ENCODE data around the gene SMCO3.
A peak's percentile ranks its signal among the peaks of the same experiment; 100 is the strongest.
"Not testable (repeated sequence)": the region's sequence is repeated elsewhere in the genome, so short reads cannot be mapped to it uniquely, and the experiment has no call there.

SMCO3 gene

GRCh38 chr12:14768823-14769405 is 45.1 kb downstream of the SMCO3 start:
- Histone ChIP-seq H3K4me1 (ENCODE audit: control insufficient read depth, insufficient read depth, low read length, unreplicated experiment) (peaks cover 3% of the 10 kb centered on the region), H2AFZ (ENCODE audit: low read length, unreplicated experiment) (no peak overlapping the region), H3K79me2 (ENCODE audit: control insufficient read depth, insufficient read depth, low read length, unreplicated experiment) (peaks cover 27% of the 10 kb centered on the region), H3K27ac (ENCODE audit: low read depth, low read length) (peak overlapping the region; percentile 85), H3K4me3 (ENCODE audit: low read depth, low read length) (peak overlapping the region; percentile 98), H3K36me3 (ENCODE audit: insufficient read depth, low read length) (no peaks in the 10 kb centered on the region), H3K27me3 (ENCODE audit: insufficient read depth, low read length) (no peaks in the 10 kb centered on the region)

- Histone ChIP-seq H3K27ac (ENCODE audit: low read depth, low read length) (no peak overlapping the region), H3K36me3 (ENCODE audit: insufficient read depth, low read length) (no peaks in the 10 kb centered on the region), H3K4me1 (ENCODE audit: control insufficient read depth, insufficient read depth, low read length, unreplicated experiment) (peaks cover 3% of the 10 kb centered on the region), H2AFZ (ENCODE audit: low read length, unreplicated experiment) (no peak overlapping the region), H3K27me3 (ENCODE audit: insufficient read depth, low read length) (no peaks in the 10 kb centered on the region), H3K79me2 (ENCODE audit: control insufficient read depth, insufficient read depth, low read length, unreplicated experiment) (peaks cover 27% of the 10 kb centered on the region), H3K4me3 (ENCODE audit: low read depth, low read length) (peak overlapping the region; percentile 98)
Observed at GRCh38 chr12:14767617-14768016, 46.4 kb downstream of the SMCO3 start.

- Histone ChIP-seq H3K4me3 (ENCODE audit: low read depth, low read length) (no peak overlapping the region), H3K79me2 (ENCODE audit: control insufficient read depth, insufficient read depth, low read length, unreplicated experiment) (peaks cover 27% of the 10 kb centered on the region), H3K27ac (ENCODE audit: low read depth, low read length) (no peak overlapping the region), H3K27me3 (ENCODE audit: insufficient read depth, low read length) (no peaks in the 10 kb centered on the region), H2AFZ (ENCODE audit: low read length, unreplicated experiment) (no peak overlapping the region), H3K36me3 (ENCODE audit: insufficient read depth, low read length) (no peaks in the 10 kb centered on the region), H3K4me1 (ENCODE audit: control insufficient read depth, insufficient read depth, low read length, unreplicated experiment) (peaks cover 1% of the 10 kb centered on the region)
Observed at GRCh38 chr12:14766649-14767215, 47.2 kb downstream of the SMCO3 start.

- not testable (repeated sequence) for H3K36me3 ChIP-seq (ENCODE audit: insufficient read depth, low read length); H3K4me1 ChIP-seq (ENCODE audit: control insufficient read depth, insufficient read depth, low read length, unreplicated experiment); H3K27ac ChIP-seq (ENCODE audit: low read depth, low read length); H3K27me3 ChIP-seq (ENCODE audit: insufficient read depth, low read length); H2AFZ ChIP-seq (ENCODE audit: low read length, unreplicated experiment); H3K4me3 ChIP-seq (ENCODE audit: low read depth, low read length)
- H3K79me2 ChIP-seq (ENCODE audit: control insufficient read depth, insufficient read depth, low read length, unreplicated experiment): peaks cover 27% of the 10 kb centered on the region
Observed at GRCh38 chr12:14766020-14766419, 48.0 kb downstream of the SMCO3 start.

GRCh38 chr12:14765398-14765797 is 48.6 kb downstream of the SMCO3 start:
- Histone ChIP-seq H3K4me1 (ENCODE audit: control insufficient read depth, insufficient read depth, low read length, unreplicated experiment) (no peaks in the 10 kb centered on the region), H3K27ac (ENCODE audit: low read depth, low read length) (no peak overlapping the region), H3K36me3 (ENCODE audit: insufficient read depth, low read length) (no peaks in the 10 kb centered on the region), H3K79me2 (ENCODE audit: control insufficient read depth, insufficient read depth, low read length, unreplicated experiment) (peaks cover 22% of the 10 kb centered on the region), H3K4me3 (ENCODE audit: low read depth, low read length) (no peak overlapping the region), H2AFZ (ENCODE audit: low read length, unreplicated experiment) (no peak overlapping the region), H3K27me3 (ENCODE audit: insufficient read depth, low read length) (no peaks in the 10 kb centered on the region)

- H3K27ac ChIP-seq (ENCODE audit: low read depth, low read length); H2AFZ ChIP-seq (ENCODE audit: low read length, unreplicated experiment); H3K27me3 ChIP-seq (ENCODE audit: insufficient read depth, low read length); H3K36me3 ChIP-seq (ENCODE audit: insufficient read depth, low read length); H3K4me1 ChIP-seq (ENCODE audit: control insufficient read depth, insufficient read depth, low read length, unreplicated experiment); H3K4me3 ChIP-seq (ENCODE audit: low read depth, low read length); H3K79me2 ChIP-seq (ENCODE audit: control insufficient read depth, insufficient read depth, low read length, unreplicated experiment): not testable (repeated sequence)
Observed at GRCh38 chr12:14759711-14760280, 54.2 kb downstream of the SMCO3 start.

GRCh38 chr12:14756334-14757143 is 57.4 kb downstream of the SMCO3 start:
- H3K36me3 ChIP-seq (ENCODE audit: insufficient read depth, low read length): no peaks in the 10 kb centered on the region
- H3K27me3 ChIP-seq (ENCODE audit: insufficient read depth, low read length): no peaks in the 10 kb centered on the region
- H3K4me1 ChIP-seq (ENCODE audit: control insufficient read depth, insufficient read depth, low read length, unreplicated experiment): no peaks in the 10 kb centered on the region
- H3K4me3 ChIP-seq (ENCODE audit: low read depth, low read length): no peak overlapping the region
- H3K27ac ChIP-seq (ENCODE audit: low read depth, low read length): no peak overlapping the region
- H3K79me2 ChIP-seq (ENCODE audit: control insufficient read depth, insufficient read depth, low read length, unreplicated experiment): no peaks in the 10 kb centered on the region
- H2AFZ ChIP-seq (ENCODE audit: low read length, unreplicated experiment): peak overlapping the region; percentile 50
